ENCODE results near the gene AMMECR1. TPM values are rescaled to one million over a fixed set of nuclear protein-coding genes. Genes with fewer than 3 reads are reported as not detected.
"Not testable (repeated sequence)": the region's sequence is repeated elsewhere in the genome, so short reads cannot be mapped to it uniquely, and the experiment has no call there.

Gene AMMECR1
- 1.7 TPM for total RNA-seq
- long read RNA-seq, full-length matches to known transcripts = 2 of 3 reads
- long read RNA-seq, partial matches to known transcripts = 0 of 3 reads
- long read RNA-seq, other reads (novel, unspliced or antisense) = 1 of 3 reads

DNA sequence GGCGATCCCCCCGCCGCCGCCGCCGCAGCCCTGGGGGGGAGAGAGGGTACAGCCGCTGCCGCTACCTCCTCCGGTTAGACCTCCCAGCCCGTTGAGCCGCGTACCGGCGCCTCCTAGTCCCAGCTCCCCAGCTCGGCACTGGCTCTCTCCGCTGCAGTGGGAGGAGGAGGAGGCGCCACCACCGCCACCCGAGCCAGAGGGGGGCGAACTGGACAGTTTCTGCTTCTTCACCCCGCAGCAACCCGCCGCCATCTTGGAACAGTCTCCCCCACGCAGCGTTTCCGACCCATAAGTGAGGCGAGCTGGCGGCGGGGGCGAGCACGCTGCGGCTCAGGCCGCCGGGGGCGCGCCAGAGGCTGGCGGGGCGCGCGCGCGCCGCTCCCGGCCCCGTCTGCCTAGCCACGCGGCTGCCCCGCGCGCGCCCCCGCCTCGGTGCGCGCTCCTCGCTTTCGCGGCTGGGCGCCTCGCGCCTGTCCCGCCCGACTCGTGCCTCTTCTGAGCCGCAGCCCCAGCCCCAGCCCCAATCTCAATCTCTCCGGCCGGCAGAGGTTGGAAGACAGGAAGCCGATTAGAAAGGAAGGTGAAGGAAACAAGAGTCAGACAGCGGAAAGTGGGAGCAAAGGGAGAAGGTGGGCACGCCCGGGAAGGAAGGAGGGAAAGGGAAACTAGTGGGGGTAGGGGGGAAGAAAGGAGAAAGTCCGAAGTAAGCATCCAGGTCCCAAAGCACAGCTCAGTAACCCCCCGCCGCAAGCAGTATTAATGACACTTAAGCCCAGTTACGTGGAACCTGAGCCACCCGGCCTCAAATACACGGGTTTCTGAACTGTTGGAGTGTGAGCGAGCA lies at the start of gene AMMECR1:
Gene AMMECR1, minus strand, starts transcription at position 266 of the 844 bp plus-strand sequence. Its CDS starts 14 bp downstream, at position 252.
- intact Hi-C loops (cut with micrococcal nuclease) = no loop called here
- peak; percentile 88 for DNase-seq
- peak; percentile 99 for ATAC-seq

DNA sequence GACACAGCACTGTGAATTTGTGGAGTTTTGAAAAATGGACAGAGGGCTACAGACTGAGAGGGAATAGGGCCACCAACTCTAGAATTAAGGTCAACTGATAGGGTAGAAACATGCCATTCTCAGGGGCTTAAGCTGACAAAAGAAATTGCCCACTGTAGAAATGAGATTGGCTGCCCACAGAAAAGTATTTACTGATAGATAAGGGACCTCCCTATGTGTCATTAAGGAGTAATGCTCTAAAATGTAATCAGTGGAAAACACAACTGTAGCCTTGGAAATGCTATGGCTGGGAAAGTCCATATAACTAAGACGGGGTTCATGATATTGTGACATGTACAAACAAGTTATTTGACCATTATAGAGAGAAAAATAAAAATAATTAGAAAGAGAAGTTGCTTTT lies 45.4 kb upstream of the AMMECR1 start:
- intact Hi-C loops (cut with micrococcal nuclease) = no loop called here
- no peak for ATAC-seq
- DNase-seq = no peak

DNA sequence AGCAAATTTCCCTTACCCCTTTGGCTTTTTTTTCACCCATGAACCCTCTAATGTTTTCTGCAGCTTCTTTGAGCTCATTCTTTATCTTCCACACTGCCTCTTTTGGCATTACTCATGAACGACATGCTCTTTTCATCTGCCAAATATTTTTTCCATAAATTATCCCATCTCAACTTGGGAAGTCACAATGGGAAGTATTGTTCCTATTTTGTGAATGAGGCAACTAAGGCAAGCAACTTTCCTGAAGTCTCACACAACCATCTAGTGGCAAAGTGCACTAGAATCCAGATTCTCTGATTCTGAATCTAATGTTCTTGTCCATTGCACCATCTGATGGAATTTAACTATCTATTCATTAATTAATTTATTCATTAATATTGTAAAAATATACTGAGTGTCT lies 41.4 kb upstream of the AMMECR1 start:
- ATAC-seq = no peak
- intact Hi-C loops (cut with micrococcal nuclease) = no loop called here

DNA sequence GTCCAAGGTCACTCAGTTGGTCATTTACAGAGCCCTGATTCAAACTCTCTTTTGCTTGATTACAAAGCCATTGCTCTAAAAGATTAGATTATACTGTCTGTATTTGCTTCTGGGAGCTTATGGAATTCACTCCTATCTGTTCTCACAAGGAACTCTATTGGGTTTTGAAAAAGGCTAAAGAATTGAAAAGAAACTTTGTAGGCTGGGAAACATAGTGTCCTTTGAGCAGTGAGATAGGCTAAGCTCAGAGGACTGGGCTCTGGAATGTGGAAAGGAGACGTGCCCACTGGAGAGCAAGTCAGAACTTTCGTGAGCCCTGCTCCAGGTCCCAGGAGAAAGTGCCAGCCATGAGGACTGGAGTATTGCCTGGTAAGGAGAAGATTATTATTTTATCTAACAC lies 40.7 kb upstream of the AMMECR1 start, which contains the start of gene RTL9:
Gene RTL9, plus strand, starts transcription at position 301 of the 400 bp plus-strand sequence. CDS start 91,770 bp downstream, outside the sequence.
- DNase-seq (no peak), ATAC-seq (no peak)
- intact Hi-C loops (cut with micrococcal nuclease) = no loop called here

More for the DNA sequence above, 41.4 kb upstream of the AMMECR1 start:
- no peak for DNase-seq

DNA sequence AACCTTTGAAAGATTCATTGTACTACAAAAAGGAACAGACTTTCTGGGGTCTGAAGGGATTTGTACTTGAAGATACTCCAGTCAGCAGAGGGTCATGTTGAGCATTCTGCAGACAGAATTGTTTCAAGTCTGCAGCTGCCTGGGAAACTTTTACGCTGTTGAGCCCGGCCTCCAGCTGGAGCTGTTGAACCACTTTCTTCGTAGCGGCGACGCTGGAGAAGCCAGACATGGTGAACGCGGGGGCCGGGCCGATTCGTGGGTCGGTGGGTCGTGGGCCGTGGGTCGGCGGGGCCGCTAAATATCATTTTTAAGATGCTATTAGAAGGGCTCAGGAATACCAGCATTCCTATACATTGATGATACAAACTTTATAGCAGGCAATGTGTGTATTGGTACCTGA lies 28.8 kb upstream of the AMMECR1 start:
- DNase-seq (peak; percentile 35), ATAC-seq (peak; percentile 44)
- intact Hi-C loops (cut with micrococcal nuclease) = no loop called here

DNA sequence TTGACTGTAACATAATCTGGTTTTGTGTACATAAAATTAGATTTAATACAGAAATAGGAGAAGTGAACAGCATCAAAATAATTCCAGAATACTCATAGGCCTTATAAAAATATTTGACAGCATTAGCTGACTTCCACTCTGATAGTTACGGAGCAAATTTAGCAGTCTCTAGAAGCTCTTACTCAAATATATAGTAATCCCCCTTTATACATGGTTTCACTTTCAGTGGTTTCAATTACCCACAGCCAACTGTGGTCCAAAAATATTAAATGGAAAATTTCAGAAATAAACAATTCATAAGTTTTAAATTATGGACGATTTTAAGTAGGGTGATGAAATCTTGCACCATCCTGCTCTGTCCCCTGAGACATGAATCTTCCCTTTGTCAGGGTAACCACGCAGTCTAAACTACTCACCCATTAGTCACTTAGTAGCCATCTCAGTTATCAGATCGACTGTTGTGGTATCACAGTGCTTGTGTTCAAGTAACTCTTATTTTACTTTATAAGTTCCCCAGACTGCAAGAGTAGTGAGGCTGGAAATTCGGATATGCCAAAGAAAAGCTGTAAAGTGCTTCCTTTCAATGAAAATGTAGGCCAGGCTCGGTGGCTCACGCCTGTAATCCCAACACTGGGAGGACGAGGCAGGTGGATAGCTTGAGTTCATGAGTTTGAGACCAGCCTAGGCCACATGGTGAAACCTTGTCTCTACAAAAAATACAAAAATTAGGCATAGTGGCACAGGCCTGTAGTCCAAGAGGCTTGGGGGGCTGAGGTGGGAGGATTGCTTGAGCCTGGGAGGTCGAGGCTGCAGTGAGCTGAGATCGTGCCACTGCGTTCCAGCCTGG lies 23.5 kb upstream of the AMMECR1 start:
- DNase-seq (no peak), ATAC-seq (no peak)
- intact Hi-C loops (cut with micrococcal nuclease) = no loop called here

DNA sequence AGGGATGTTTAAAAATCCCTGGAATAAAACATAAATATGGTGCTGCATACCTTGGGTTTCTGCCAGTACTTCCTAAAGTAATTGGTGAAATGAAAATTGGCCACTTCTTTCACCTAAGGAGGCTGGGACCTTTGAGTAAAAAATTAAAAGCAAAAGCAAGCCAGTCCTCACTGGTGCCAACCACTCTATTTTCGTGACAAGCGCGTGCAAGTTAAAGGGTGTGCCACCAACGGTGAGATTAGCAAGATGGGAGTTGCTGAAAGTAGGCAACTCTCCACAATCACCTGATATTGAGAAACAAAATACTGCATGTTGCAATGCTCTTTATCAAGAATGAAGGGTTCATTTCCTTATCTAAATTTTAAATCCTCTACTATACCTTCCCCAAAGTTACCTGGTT lies 21.1 kb upstream of the AMMECR1 start:
- intact Hi-C loops (cut with micrococcal nuclease) = no loop called here
- DNase-seq (no peak), ATAC-seq (no peak)

DNA sequence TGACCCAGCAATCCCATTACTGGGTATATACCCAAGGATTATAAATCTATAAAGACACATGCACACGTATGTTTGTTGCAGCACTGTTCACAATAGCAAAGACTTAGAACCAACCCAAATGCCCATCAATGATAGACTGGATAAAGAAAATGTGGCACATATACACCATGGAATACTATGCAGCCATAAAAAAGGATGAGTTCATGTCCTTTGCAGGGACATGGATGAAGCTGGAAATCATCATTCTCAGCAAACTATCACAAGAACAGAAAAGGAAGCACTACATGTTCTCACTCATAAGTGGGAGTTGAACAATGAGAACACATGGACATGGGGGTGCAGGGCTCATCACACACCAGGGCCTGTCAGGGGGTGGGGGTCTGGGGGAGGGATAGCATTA lies 15.6 kb upstream of the AMMECR1 start:
- DNase-seq; intact Hi-C loops (cut with micrococcal nuclease); ATAC-seq: not testable (repeated sequence)

DNA sequence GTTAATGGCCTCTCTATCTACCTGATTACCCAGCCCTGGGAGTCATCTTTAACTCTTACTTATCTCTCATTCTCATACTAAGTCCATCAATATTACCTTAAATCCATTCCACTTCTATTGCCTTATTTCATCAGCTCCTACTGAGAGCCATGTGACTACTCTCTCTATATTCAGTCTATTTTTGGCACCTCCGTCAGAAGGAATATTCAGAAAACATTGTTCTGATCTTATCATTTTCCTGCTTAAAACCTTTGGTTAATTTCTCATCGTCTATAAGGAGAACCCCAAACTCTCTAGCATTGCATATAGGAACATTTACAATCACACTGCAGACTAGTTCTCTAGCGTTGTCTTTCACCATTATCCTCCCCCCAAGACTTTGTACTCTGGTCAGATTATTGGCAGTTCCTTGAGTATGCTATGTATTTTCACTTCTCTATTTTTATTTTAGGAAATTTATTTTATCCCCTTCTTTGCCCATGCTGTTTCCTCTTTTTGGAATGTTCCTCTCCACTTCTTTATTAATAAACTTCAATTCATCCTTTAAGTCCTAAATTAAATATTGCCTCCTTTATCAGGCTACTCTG lies 13.7 kb upstream of the AMMECR1 start:
- DNase-seq (no peak), ATAC-seq (no peak)
- intact Hi-C loops (cut with micrococcal nuclease) = no loop called here

DNA sequence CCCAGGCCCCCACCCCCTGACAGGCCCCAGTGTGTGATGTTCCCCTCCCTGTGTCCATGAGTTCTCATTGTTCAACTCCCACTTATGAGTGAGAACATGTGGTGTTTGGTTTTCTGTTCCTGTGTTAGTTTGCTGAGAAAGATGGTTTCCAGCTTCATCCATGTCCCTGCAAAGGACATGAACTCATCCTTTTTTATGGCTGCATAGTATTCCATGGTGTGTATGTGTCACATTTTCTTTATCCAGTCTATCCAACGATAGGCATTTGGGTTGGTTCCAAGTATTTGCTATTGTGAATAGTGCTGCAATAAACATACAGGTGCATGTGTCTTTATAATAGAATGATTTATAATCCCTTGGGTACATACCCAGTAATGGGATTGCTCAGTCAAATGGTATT lies 10.7 kb upstream of the AMMECR1 start:
- intact Hi-C loops (cut with micrococcal nuclease); ATAC-seq; DNase-seq: not testable (repeated sequence)

DNA sequence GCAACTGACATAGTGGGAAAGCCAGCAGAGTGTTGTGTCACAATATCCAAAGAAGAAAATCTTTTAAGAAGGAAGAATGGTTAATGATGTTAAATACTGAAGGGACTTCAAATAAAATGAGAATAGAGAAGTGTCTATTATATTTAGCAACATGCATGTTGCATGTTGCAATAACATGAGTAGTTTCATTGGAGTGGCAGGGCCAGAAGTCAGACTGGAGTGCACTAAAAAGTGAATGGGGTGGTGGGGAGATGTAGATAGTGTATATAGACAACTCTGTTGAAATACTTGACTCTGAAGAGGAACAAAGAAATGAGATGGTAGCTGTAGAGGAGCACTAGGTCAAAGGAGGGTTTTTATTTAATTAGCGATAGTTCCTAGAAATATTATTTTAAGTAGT lies 9.5 kb upstream of the AMMECR1 start:
- intact Hi-C loops (cut with micrococcal nuclease) = no loop called here

DNA sequence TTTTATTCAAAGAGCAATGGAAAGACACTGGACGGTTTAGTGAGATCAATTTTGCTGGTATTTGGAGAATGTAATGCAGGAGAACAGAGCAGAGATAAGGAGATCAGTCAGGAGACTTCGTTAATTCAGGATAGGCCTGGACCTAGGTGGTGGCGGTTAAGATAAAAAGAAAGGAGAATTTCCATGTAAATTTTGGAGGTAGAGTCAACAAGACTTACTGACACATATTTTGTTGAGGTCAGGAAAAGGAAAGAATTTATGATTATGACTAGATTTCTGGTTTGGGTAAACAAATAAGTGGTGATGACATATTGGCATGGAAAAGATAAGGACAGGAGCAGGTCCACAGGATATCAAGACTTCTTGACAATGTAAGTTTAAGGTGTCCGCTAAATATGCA lies 8.8 kb upstream of the AMMECR1 start:
- ATAC-seq (no peak), DNase-seq (no peak)
- intact Hi-C loops (cut with micrococcal nuclease) = no loop called here

More for the DNA sequence above, 9.5 kb upstream of the AMMECR1 start:
- ATAC-seq (no peak), DNase-seq (no peak)

DNA sequence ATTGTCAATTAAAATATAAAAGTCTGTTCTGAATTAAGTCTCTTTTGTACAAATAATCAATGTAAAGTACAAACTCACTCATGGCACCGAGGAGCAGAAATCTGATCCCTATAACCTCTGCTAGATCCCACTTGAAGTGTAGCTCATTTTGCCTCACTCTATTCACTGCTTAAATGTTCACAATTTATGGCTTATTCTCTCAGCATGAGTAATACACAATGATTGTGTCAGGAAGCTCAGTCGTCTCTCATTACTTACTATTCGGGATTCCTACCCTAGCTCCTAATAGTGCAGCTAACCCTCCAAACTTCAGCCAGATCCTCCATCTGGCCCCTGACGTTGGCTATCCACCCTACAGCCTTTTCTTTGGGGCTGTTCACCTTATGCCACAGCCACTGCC lies 4.7 kb upstream of the AMMECR1 start:
- intact Hi-C loops (cut with micrococcal nuclease) = no loop called here
- no peak for DNase-seq
- ATAC-seq = no peak

DNA sequence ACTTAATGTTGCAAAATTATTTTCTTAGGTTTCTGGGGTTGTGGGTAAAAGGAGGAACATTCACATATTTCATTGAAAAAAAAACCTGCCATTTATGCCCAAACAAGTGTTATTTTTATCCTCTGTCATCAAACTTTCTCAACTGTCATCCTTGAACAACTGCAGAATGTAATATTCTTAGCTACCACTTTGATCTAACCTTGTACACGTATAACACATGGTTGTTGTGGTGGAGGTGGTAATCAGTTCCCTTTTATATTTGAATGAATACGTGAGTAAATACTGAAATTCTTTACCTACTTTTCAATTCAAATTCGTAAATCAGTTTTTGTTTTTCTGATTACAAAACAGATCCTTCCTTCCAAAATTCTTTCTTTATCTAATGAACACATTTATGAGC lies 3.8 kb upstream of the AMMECR1 start:
- DNase-seq = no peak
- no peak for ATAC-seq
- intact Hi-C loops (cut with micrococcal nuclease) = no loop called here

DNA sequence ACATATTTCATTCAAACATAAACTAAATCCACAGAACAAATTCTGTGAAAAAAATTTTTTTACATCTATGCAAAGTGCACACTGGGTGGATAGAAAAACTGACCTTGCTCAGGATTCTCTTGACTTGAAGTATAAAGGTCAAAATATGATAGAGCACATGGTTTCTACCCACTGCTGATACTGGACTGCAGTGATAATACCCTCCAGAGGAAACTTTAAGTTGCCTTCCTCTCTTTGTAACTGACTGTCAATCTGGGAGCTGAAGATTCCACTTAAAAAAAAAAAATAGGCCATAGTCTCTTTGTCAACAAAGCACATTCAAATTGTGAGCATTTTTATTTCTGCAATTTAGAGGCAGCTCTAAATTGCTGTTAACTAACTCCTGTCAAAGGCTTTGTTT lies 3.2 kb upstream of the AMMECR1 start:
- ATAC-seq = no peak
- intact Hi-C loops (cut with micrococcal nuclease) = no loop called here
- DNase-seq = no peak

DNA sequence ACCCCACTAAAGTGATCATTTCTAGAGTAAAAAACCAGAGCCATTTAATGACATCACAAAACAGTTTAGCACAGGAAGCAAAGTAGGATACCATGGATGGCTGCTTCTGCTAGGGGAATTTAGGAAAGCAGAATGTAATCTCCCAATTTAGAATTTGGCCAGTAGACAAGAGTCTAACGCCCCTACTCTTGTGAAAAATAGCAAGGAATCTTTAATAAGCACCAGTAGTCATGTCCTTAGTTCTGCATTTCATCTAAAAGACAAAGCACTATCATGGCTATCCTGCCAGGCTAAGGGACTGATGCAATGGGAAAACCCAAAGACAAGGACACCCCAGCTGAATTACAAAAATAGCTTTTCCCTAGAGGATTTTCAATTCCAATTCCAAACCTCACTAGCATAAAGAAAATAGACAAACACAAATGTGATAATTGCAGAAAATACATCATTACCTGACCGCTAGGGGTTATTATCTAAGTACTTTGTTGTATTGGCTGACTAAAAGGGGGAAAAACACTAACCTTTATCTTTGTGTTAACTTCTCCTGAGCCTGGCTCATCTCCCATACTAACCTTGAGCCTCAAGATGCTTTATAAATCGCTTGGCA lies 2.6 kb upstream of the AMMECR1 start:
- no peak for ATAC-seq
- intact Hi-C loops (cut with micrococcal nuclease) = no loop called here

DNA sequence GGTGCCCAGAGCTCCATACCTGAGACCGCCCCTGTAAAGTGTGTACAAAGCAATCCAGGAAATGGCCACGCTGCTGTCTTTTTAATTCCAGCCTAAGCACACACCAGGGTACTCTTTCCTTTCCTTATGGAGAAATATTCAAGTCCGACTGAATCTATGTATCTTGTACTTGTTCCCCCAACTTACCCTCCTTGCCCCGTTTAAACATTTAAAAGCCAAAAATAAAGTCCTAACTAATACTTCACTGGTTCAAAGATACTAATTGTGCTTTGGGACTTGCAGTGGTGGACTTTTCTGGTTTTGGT lies 731 bp upstream of the AMMECR1 start:
- intact Hi-C loops (cut with micrococcal nuclease) = no loop called here
- ATAC-seq (no peak), DNase-seq (no peak)

More for the DNA sequence above, 2.6 kb upstream of the AMMECR1 start:
- no peak for DNase-seq

DNA sequence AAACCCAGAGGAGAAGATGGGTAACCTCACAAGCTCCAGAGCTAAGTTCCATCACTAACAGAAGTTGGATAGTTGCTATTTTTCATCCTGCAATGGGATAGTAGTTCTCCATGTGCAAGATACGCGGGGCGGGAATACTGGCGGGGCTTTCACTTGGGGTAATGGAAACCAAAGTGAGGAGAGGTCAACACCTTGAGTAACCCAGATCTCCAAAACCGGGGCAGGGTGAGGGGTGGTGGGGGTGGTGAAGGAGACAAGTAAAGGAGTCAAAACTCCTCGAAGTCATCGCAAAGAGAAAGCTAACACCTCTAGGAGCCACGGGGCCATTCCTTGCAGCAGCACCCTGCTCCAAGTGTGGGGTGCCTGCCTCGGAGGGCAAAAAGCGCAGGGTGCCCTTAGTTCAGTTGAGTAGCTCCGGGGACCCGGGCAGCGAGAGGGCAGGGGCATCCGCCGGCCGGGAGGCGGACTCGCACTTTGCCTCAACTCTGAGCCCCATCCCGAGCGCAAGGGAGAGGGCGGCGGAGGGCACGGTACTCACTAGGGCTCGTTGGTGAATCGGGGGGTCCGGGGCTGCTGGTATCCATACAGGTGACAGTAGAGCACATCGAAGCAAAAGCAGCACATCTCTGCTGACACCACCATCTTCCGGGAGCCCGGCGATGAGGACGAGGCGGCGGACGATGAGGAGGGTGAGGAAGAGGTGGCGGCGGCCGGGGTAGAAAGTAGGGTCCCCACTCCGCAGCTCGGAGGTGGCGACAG lies 645 bp downstream of the AMMECR1 start:
- ATAC-seq = peak; percentile 61
- peak; percentile 33 for DNase-seq
- intact Hi-C loops (cut with micrococcal nuclease) = no loop called here

Data from left ventricle myocardium superior (tissue), 1 donor.